HepG2 (cell line): ENCODE results near the gene RMI2. TPM values are rescaled to one million over a fixed set of nuclear protein-coding genes. Genes with fewer than 3 reads are reported as not detected.

ENCODE experiments used
- AGO1 ChIP-seq: fragments of 200-400 bp; formaldehyde crosslinking; IDR thresholded peaks from 2 replicates; pipeline ENCODE4 v1.6.1; 2017; ENCODE audit warnings: mild to moderate bottlenecking, low read depth, low read length, moderate library complexity; ENCODE audit not compliant: poor library complexity, severe bottlenecking
- FOXJ3 ChIP-seq: sonication (generic); formaldehyde crosslinking; IDR thresholded peaks from 2 replicates; pipeline ENCODE4 v1.4.0; 2020; ENCODE audit warnings: missing genetic modification reagents, mild to moderate bottlenecking, borderline replicate concordance
- KAT2B ChIP-seq: fragments of 150-350 bp; IDR thresholded peaks from 2 replicates; pipeline ENCODE4 v1.6.1; 2014; ENCODE audit warnings: low read depth, low read length, borderline replicate concordance
- MTF2 ChIP-seq: sonication (generic); formaldehyde crosslinking; IDR thresholded peaks from 2 replicates; pipeline ENCODE4 v1.5.0; 2020; ENCODE audit warnings: missing genetic modification reagents, borderline replicate concordance
- NFIB ChIP-seq: sonication (generic); formaldehyde crosslinking; IDR thresholded peaks from 2 replicates; pipeline ENCODE4 v1.9.0; 2021; ENCODE audit warnings: missing genetic modification reagents, mild to moderate bottlenecking, borderline replicate concordance
- NONO ChIP-seq, 2 experiments: fragments of 450-650 bp in 1 of 2; sonication (generic) in 1 of 2; formaldehyde crosslinking in 1 of 2; IDR thresholded peaks in 1 of 2; conservative IDR thresholded peaks in 1 of 2; 2 replicates each; pipeline versions ENCODE4 v1.6.1 to v1.8.0; 2017 to 2022; ENCODE audit warnings: mild to moderate bottlenecking in 1 of 2, missing genetic modification reagents in 1 of 2, moderate library complexity in 1 of 2
- PRMT3 ChIP-seq: sonication (generic); formaldehyde crosslinking; IDR thresholded peaks from 2 replicates; pipeline ENCODE4 v1.8.1; 2022; ENCODE audit warnings: low read depth, mild to moderate bottlenecking, moderate library complexity, missing genetic modification reagents, borderline replicate concordance
- RBFOX2 ChIP-seq: fragments of 200-400 bp; formaldehyde crosslinking; IDR thresholded peaks from 2 replicates; pipeline ENCODE4 v1.6.1; 2017; ENCODE audit warnings: low read depth, mild to moderate bottlenecking, low read length
- TP53 ChIP-seq: sonication (generic); formaldehyde crosslinking; conservative IDR thresholded peaks from 2 replicates; pipeline ENCODE4 v1.4.0; 2020; ENCODE audit warnings: missing genetic modification reagents
- ZBTB1 ChIP-seq: sonication (generic); formaldehyde crosslinking; IDR thresholded peaks from 2 replicates; pipeline ENCODE4 v1.4.0; 2020; ENCODE audit warnings: missing genetic modification reagents, borderline replicate concordance
- ZBTB37 ChIP-seq: sonication (generic); formaldehyde crosslinking; IDR thresholded peaks from 2 replicates; pipeline ENCODE4 v1.4.0; 2020; ENCODE audit warnings: mild to moderate bottlenecking, missing genetic modification reagents
- ZFAT ChIP-seq: sonication (generic); formaldehyde crosslinking; conservative IDR thresholded peaks from 2 replicates; pipeline ENCODE4 v1.8.1; 2023; ENCODE audit warnings: missing genetic modification reagents, inconsistent platforms
- ZKSCAN5 ChIP-seq: sonication (generic); formaldehyde crosslinking; IDR thresholded peaks from 2 replicates; pipeline ENCODE4 v1.5.1; 2020; ENCODE audit warnings: mild to moderate bottlenecking, missing genetic modification reagents
- ZNF235 ChIP-seq: sonication (generic); formaldehyde crosslinking; IDR thresholded peaks from 2 replicates; pipeline ENCODE4 v1.8.1; 2023; ENCODE audit warnings: mild to moderate bottlenecking, missing genetic modification reagents, borderline replicate concordance
- ZNF546 ChIP-seq: sonication (generic); formaldehyde crosslinking; conservative IDR thresholded peaks from 2 replicates; pipeline ENCODE4 v1.8.1; 2023; ENCODE audit warnings: mild to moderate bottlenecking, missing genetic modification reagents
- ZNF670 ChIP-seq: sonication (generic); formaldehyde crosslinking; IDR thresholded peaks from 2 replicates; pipeline ENCODE4 v1.8.0; 2022; ENCODE audit warnings: mild to moderate bottlenecking, missing genetic modification reagents, borderline replicate concordance
- ZNF841 ChIP-seq: sonication (generic); formaldehyde crosslinking; IDR thresholded peaks from 2 replicates; pipeline ENCODE4 v1.8.1; 2023; ENCODE audit warnings: missing genetic modification reagents, borderline replicate concordance
- polyA plus RNA-seq, 8 experiments: library from polyadenylated mRNA; depleted of rRNA in 3 of 8; stranded (reverse) in 7 of 8; unstranded in 1 of 8; fragments of >200 nt; fragmentation: Illumina TruSeq in 4 of 8; extraction: Trizol in 4 of 8; gene quantifications; 2 replicates each; pipeline versions ENCODE4 v1.2.1 to v1.2.3, GENCODE V29; 2011 to 2016; ENCODE audit warnings: low read depth in 4 of 8, missing spikeins in 1 of 8, mixed read lengths in 1 of 8; ENCODE audit not compliant: insufficient read depth in 1 of 8
- total RNA-seq, 5 experiments: library from RNA; depleted of rRNA; stranded (reverse); fragments of >200 nt; fragmentation: Illumina TruSeq; extraction: Trizol; gene quantifications; 2 replicates each; pipeline ENCODE4 v1.2.3, GENCODE V29; 2016; ENCODE audit warnings: low read depth in 1 of 5
- TF ChIP-seq, protein P1 (sequence below): sonication (generic); formaldehyde crosslinking; IDR thresholded peaks from 2 replicates; pipeline ENCODE4 v1.4.0; 2020; ENCODE audit warnings: missing genetic modification reagents
- TF ChIP-seq, protein P2 (sequence below): sonication (generic); formaldehyde crosslinking; IDR thresholded peaks from 2 replicates; pipeline ENCODE4 v1.4.0; 2020; ENCODE audit warnings: missing genetic modification reagents, borderline replicate concordance
- TF ChIP-seq, protein P3 (sequence below): sonication (generic); formaldehyde crosslinking; IDR thresholded peaks from 2 replicates; pipeline ENCODE4 v1.5.0; 2020; ENCODE audit warnings: missing genetic modification reagents

The RMI2 gene
- total and polyA plus RNA-seq, 2 of the 13 experiments (the other 11 are each of a cell fraction or from before 2014, with no cell fraction given), result 24.5 to 55.7 TPM

DNA sequence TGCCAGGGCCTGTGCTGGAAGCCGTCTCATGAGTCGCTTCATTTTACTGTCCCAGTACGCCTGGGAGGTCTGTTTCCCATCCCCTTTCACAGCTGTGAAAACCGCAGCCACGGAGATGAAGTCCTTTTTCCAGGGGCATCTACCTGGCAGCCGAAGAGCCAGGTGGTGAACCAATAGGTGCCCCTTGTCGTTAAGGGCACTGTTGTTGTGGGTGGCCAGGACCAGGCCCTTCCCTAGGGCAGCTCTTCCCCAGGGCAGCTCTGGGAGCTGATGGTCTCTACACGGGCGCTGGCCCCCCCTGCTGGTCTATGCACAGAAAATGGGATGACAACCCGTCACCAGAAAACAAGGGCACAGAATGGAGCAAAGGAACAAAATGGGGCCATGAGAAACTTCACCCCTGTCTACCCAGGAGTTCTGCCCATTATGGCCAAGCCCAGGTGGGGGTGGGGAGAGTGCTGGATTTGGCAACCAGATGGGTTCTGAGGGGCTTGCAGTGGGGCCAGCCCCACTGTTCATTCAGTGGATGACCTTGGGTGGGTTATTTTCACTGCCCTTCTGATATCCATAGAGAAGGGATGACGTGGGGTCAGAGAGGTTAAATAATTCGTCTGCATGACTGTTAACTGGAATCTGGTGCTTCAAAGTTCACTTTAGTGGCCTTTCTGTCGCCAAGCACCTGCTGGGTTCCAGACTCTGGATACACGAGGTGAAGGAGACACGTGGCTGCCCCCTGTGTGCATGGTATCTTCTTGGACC, 11.5 kb downstream of the RMI2 start (continued):
- TF ChIP-seq FOXJ3 (CRISPR knock-in tag), result peak; percentile 78
- no peak for TF ChIP-seq ZKSCAN5 (CRISPR knock-in tag)
- TF ChIP-seq ZBTB1, result 0 out of 2 replicates have a peak, but pooled peaks have one; percentile 30
- no peak for TF ChIP-seq ZFAT
- TF ChIP-seq NFIB, result no peak
- TF ChIP-seq, protein P1, sequence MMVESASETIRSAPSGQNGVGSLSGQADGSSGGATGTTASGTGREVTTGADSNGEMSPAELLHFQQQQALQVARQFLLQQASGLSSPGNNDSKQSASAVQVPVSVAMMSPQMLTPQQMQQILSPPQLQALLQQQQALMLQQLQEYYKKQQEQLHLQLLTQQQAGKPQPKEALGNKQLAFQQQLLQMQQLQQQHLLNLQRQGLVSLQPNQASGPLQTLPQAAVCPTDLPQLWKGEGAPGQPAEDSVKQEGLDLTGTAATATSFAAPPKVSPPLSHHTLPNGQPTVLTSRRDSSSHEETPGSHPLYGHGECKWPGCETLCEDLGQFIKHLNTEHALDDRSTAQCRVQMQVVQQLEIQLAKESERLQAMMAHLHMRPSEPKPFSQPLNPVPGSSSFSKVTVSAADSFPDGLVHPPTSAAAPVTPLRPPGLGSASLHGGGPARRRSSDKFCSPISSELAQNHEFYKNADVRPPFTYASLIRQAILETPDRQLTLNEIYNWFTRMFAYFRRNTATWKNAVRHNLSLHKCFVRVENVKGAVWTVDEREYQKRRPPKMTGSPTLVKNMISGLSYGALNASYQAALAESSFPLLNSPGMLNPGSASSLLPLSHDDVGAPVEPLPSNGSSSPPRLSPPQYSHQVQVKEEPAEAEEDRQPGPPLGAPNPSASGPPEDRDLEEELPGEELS (CRISPR knock-in tag), result peak; percentile 71; the same call in 1 of the 2 replicates
- TF ChIP-seq NONO (IDR thresholded peaks at IDR 0.05), result no peak
- TF ChIP-seq NONO (CRISPR knock-in tag; conservative IDR thresholded peaks at IDR 0.05), result 0 out of 2 replicates have a peak, but pooled peaks have one; percentile 31
- TF ChIP-seq ZNF841 (CRISPR knock-in tag), result no peak
- 0 out of 2 replicates have a peak, but pooled peaks have one; percentile 36 for TF ChIP-seq TP53 (CRISPR knock-in tag)
- TF ChIP-seq RBFOX2, result no peak
- TF ChIP-seq AGO1, result no peak
- no peak for TF ChIP-seq KAT2B
- no peak for TF ChIP-seq ZNF670 (CRISPR knock-in tag)
- TF ChIP-seq, protein P2, sequence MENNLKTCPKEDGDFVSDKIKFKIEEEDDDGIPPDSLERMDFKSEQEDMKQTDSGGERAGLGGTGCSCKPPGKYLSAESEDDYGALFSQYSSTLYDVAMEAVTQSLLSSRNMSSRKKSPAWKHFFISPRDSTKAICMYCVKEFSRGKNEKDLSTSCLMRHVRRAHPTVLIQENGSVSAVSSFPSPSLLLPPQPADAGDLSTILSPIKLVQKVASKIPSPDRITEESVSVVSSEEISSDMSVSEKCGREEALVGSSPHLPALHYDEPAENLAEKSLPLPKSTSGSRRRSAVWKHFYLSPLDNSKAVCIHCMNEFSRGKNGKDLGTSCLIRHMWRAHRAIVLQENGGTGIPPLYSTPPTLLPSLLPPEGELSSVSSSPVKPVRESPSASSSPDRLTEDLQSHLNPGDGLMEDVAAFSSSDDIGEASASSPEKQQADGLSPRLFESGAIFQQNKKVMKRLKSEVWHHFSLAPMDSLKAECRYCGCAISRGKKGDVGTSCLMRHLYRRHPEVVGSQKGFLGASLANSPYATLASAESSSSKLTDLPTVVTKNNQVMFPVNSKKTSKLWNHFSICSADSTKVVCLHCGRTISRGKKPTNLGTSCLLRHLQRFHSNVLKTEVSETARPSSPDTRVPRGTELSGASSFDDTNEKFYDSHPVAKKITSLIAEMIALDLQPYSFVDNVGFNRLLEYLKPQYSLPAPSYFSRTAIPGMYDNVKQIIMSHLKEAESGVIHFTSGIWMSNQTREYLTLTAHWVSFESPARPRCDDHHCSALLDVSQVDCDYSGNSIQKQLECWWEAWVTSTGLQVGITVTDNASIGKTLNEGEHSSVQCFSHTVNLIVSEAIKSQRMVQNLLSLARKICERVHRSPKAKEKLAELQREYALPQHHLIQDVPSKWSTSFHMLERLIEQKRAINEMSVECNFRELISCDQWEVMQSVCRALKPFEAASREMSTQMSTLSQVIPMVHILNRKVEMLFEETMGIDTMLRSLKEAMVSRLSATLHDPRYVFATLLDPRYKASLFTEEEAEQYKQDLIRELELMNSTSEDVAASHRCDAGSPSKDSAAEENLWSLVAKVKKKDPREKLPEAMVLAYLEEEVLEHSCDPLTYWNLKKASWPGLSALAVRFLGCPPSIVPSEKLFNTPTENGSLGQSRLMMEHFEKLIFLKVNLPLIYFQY (CRISPR knock-in tag), result peak; percentile 63; the same call in 1 of the 2 replicates
- no peak for TF ChIP-seq ZBTB37 (CRISPR knock-in tag)
- no peak for TF ChIP-seq ZNF546 (CRISPR knock-in tag)
- TF ChIP-seq PRMT3, result no peak
- peak; percentile 61; the same call in 1 of the 2 replicates for TF ChIP-seq ZNF235 (CRISPR knock-in tag)
- TF ChIP-seq, protein P3, sequence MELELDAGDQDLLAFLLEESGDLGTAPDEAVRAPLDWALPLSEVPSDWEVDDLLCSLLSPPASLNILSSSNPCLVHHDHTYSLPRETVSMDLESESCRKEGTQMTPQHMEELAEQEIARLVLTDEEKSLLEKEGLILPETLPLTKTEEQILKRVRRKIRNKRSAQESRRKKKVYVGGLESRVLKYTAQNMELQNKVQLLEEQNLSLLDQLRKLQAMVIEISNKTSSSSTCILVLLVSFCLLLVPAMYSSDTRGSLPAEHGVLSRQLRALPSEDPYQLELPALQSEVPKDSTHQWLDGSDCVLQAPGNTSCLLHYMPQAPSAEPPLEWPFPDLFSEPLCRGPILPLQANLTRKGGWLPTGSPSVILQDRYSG (CRISPR knock-in tag), result no peak
- TF ChIP-seq MTF2 (CRISPR knock-in tag), result no peak
